Right kidney (tissue), 1 donor: ENCODE measurements around the gene ZNF462.
"Not testable (repeated sequence)": the region's sequence is repeated elsewhere in the genome, so short reads cannot be mapped to it uniquely, and the experiment has no call there.

ENCODE experiments used
- DNase-seq: peaks from one replicate; pipeline ENCODE4 v3.0.0-alpha.2; 2016

ZNF462 gene

GRCh38 chr9:106886111-106887046 is 23.4 kb downstream of the ZNF462 start:
- DNase-seq = no peak

GRCh38 chr9:106887066-106887465 is 24.1 kb downstream of the ZNF462 start:
- no peak for DNase-seq

- peak; percentile 41 for DNase-seq
Measured at GRCh38 chr9:106889061-106889590, 26.2 kb downstream of the ZNF462 start.

GRCh38 chr9:106890608-106891007 is 27.6 kb downstream of the ZNF462 start:
- DNase-seq = no peak

- no peak for DNase-seq
Measured at GRCh38 chr9:106891286-106891685, 28.3 kb downstream of the ZNF462 start.

- no peak for DNase-seq
Measured at GRCh38 chr9:106892632-106893031, 29.7 kb downstream of the ZNF462 start.

GRCh38 chr9:106893088-106893487 is 30.1 kb downstream of the ZNF462 start:
- no peak for DNase-seq

GRCh38 chr9:106896695-106897094 is 33.7 kb downstream of the ZNF462 start:
- DNase-seq = no peak

GRCh38 chr9:106897236-106897635 is 34.3 kb downstream of the ZNF462 start:
- no peak for DNase-seq

- DNase-seq = no peak
Measured at GRCh38 chr9:106897751-106898150, 34.8 kb downstream of the ZNF462 start.

- not testable (repeated sequence) for DNase-seq
Measured at GRCh38 chr9:106900523-106900922, 37.6 kb downstream of the ZNF462 start.

GRCh38 chr9:106906129-106906528 is 43.2 kb downstream of the ZNF462 start:
- no peak for DNase-seq

GRCh38 chr9:106911951-106912350 is 49.0 kb downstream of the ZNF462 start:
- DNase-seq = no peak

- DNase-seq = no peak
Measured at GRCh38 chr9:106913276-106913675, 50.3 kb downstream of the ZNF462 start.

- no peak for DNase-seq
Measured at GRCh38 chr9:106915851-106916250, 52.9 kb downstream of the ZNF462 start.

- no peak for DNase-seq
Measured at GRCh38 chr9:106916466-106917235, 53.7 kb downstream of the ZNF462 start.

- DNase-seq = no peak
Measured at GRCh38 chr9:106918825-106919509, 56.0 kb downstream of the ZNF462 start.

- no peak for DNase-seq
Measured at GRCh38 chr9:106920091-106920490, 57.1 kb downstream of the ZNF462 start.

- no peak for DNase-seq
Measured at GRCh38 chr9:106920701-106921283, 57.8 kb downstream of the ZNF462 start.

GRCh38 chr9:106921341-106921899 is 58.5 kb downstream of the ZNF462 start:
- DNase-seq = peak; percentile 65

GRCh38 chr9:106922026-106922425 is 59.1 kb downstream of the ZNF462 start:
- DNase-seq = no peak

GRCh38 chr9:106925392-106925791 is 62.4 kb downstream of the ZNF462 start:
- no peak for DNase-seq
